GM21717 (cell line): ENCODE data around the gene ZNF438.
"Not testable (repeated sequence)": the region's sequence is repeated elsewhere in the genome, so short reads cannot be mapped to it uniquely, and the experiment has no call there.

Experiments
- ATAC-seq: cut with Tn5 transposase; IDR thresholded peaks from one replicate; pipeline ENCODE4 v1.9.1; 2021; ENCODE audit warnings: mild to moderate bottlenecking, moderate library complexity; ENCODE audit not compliant: unreplicated experiment

ZNF438 gene

DNA sequence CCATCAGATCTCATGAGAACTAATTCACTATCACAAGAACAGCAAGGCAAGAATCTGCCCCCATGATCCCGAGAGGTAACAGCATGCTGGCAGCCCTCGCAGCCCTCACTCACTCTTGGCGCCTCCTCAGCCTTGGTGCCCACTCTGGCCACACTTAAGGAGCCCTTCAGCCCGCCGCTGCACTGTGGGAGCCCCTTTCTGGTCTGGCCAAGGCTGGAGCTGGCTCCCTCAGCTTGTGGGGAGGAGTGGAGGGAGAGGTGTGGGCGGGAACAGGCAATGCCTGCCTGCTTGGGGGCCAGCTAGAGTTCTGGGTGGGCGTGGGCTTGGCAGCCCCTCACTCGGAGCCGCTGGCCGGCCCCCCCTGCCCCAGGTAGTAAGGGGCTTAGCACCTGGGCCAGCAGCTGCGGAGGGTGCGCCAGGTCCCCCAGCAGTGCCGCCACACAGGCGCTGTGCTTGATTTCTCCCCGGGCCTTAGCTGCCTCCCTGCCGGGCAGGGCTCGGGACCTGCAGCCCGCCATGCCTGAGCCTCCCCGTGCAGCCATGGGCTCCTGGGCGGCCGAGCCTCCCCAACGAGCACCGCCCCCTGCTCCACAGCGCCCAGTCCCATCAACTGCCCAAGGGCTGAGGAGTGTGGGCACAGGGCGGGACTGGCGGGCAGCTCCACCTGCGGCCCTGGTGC, 24.0 kb upstream of the ZNF438 start:
- no peak for ATAC-seq

DNA sequence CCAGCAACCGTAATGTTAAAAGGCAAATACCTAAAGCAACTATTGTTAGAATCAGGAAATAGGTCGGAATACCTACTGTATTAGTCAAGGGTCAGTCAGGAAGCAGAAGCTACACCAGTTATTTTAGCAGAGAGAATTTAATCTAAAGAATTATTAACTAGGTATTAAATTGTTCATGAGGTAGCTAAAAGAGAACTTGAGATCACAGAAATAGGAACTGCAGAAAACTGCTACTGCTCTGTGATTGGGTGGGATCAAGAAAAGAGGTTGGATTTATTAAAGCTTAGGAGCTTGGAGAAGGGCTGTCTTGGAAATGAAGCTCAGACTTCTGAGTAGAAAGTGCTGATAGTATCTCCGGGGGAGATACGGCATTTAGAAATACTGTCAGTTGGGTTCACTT, 20.0 kb upstream of the ZNF438 start:
- no peak for ATAC-seq

- ATAC-seq, result no peak
These were observed 11.0 kb upstream of the ZNF438 start for GRCh38 chr10:31042670-31043069.

DNA sequence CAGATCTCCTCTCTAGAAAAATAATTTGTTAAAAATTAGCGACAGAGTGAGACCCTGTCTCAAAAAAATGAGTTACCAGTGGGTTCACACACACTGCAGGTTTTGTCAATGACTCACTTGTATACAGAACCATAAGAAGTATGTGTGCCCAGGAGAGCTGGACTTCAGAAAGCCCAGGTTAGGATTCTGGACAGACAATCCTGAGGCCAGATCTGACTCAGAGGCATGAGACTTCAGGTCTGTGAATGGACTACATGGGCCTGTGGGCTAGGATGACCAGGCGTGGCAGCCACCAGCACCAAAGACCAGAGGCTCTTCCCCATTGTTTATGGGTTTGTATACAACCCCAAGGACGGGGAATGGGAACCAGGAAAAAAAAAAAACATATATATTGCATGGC, 9.3 kb upstream of the ZNF438 start:
- no peak for ATAC-seq

DNA sequence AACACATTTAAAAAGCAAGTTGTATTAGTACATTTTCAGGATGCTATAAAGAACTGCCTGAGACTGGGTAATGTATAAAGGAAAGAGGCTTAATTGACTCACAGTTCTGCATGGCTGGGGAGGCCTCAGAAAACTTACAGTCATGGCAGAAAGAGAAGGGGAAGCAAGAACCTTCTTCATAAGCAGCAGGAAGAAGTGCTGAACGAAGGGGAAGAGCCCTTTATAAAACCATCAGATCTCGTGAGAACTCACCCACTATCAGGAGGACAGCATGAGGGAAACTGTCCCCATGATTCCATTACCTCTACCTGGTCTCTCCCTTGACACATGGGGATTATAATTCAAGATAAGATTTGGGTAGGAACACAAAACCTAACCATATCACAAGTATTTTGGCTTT, 7.3 kb upstream of the ZNF438 start:
- not testable (repeated sequence) for ATAC-seq

- ATAC-seq, result no peak
These were observed 6.1 kb upstream of the ZNF438 start for GRCh38 chr10:31037749-31038148.

DNA sequence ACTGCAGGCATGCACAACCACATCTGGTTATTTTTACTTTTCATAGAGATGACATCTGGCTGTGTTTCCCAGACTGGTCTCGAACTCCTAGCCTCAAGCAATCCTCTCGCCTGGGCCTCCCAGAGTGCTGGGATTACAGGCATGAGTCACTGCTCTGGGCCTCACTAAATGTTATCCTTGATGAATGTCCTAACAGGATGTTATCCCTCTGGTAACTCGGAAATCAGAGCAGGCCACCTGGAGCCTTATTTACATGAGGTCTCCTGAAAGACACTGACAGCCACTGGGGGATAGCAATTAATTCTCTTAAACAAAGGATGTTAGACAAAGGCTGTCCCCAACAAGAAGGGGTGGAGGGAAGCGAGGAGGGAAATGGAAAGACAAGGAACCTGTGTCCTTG, 4.5 kb upstream of the ZNF438 start:
- no peak for ATAC-seq

DNA sequence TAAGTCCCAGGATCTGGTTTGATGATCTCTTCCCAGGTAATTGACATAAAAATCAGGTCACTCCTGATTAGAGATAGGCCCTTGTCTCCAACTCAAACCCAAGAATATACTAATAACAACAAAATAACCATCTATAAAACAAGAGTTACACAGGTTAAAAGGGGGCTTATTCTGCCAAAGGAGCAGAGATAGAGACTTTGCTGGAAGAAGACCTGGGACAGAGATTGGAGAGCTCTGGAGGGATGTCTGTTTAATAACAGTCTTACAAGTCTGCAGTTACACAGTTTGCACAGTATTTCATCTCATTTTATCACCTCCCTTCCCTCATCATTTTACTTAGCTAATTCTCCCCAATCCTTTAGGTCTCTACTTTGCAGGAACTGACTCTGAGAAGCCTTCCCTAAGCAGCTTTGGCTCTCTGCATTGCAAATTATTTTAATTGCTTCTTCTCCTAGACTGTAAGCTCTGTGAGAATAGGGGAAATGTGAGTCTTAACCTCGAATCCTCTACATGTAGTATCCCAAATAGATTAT, 3.7 kb upstream of the ZNF438 start:
- ATAC-seq, result no peak

DNA sequence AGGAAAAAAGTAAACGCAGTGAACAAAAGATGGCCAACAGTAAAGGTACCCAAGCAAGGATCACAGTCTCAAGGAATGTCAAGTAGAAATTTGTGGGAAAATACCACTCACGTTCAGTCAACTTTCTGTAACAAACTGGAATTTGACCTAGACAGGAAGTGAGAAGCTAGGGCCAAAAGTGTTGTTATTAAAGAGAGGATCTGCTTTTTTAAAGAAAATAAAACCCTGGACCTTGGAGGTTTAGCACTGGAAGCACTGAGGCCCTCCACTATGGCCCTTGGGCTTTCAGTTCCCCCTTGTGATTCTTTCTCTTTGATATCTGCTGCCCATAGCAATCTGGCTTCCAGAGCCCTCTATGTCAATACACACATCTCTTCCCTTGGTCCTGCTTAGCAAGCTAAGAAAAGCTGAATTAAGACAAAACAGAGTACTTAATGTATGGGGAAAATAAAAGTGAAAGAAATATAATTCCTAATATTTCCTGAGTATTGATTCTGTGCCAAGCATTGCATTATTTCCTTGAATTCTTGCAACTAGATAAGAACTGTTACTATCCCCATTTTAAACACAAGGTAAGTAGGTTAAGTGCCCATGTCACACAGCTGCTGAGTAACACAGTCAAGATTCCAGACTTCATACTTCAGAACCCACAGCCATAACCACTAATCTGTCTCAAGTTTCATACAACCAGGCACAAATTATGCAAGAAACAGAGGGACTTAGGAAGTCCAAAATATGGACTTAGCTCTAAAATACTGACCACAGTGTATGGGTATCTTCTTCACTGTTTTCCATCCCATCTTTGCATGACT, 2.6 kb upstream of the ZNF438 start:
- ATAC-seq, result no peak

DNA sequence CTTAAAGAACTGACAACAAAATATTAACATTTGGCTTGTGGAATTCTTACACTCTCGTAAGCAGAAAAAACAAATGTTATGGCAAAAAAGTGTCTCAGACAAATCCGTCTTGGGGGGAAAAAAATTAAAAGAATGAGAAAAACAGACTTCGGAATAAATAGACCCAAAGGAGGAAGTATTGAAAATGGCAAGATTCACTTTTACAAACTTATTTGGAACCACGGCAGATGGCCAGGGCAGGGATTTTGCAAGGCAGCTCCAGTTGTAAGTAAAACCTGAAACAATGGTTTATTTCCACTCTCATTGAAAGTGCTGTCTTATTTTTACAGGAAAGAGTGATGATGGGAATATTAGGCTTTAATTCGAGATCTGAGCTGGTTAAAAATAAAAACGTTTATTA, 1.5 kb upstream of the ZNF438 start:
- no peak for ATAC-seq

- ATAC-seq, result peak; percentile 88
These were observed 830 bp upstream of the ZNF438 start for GRCh38 chr10:31032258-31033132.

DNA sequence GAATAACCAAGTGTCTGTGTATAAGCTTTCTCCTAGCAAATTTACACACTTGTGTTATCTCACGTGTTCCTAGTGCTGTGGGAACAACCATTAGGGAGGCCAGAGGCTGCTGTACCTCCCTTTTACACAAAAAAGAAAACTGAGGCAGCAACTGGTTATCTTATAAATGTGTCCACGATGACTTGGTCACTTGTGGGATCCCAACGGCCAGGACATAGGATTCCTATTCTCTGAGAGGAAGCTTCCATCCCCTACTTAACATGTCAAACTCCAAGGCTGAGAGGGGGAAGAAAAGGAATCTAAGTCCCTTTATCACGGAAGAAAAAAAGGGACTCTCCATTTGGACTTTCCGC, 484 bp downstream of the ZNF438 start:
- no peak for ATAC-seq

DNA sequence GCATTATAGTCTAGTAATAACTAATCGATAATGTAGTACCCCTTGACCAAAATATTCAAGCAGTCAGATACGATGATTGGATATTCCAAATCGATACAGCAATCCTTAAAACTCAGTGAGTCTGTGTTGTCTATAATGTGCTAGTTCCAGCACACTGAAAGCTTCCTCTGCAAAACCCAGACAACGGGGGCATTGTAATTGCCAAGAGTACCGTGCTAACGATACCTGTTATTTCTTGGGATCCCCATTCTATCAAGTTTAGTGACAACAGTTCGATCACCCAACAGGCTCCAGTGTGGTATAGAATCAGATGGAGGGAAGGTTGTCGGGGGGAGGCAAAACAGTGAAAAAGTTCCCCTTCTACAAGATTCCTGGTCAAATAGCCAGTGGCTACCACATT, 865 bp downstream of the ZNF438 start:
- ATAC-seq, result no peak

DNA sequence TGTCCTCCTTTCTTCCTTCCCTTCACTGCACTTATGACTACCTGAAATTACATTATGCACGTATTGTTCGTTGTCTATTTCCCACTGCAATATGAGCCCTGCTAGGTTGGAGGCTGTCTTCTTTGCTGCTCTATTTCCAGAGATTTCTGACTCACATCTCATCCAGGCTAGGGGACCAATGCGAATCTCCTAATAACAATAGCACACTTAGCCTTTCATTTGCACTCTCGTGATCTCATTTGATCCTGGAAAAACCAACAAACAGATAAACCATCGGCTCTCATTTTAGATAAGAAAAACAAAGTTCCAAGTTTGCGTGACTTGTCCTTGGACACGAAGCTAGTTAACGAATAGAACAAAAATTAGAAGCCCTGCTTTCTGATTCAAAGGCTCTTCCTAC, 1.4 kb downstream of the ZNF438 start:
- ATAC-seq, result no peak

- ATAC-seq, result no peak
These were observed 3.6 kb downstream of the ZNF438 start for GRCh38 chr10:31028081-31028480.

GRCh38 chr10:31026279-31026678, 5.4 kb downstream of the ZNF438 start:
- ATAC-seq, result not testable (repeated sequence)

- no peak for ATAC-seq
These were observed 6.5 kb downstream of the ZNF438 start for GRCh38 chr10:31025142-31025541.

GRCh38 chr10:31023558-31023957, 8.1 kb downstream of the ZNF438 start:
- no peak for ATAC-seq

GRCh38 chr10:31020209-31020608, 11.5 kb downstream of the ZNF438 start:
- no peak for ATAC-seq

DNA sequence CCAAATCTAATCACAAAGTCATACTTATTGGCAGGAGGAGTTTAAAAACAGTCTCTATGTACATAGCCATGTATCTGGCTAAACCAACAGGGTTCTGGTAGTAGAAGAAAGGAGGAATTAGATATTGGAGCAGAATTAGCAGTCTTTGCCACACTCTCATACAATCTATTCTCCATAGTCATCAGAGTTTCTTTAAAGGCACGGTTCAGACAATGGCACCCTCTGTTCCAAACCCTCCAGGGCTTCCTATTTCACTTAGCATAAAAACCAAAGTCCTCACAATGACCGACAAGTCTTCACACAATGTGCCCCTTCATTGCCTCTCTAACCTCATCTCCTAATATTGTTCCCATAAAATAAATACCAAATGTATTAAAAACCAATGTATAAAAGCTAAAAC, 12.7 kb downstream of the ZNF438 start:
- ATAC-seq, result no peak

DNA sequence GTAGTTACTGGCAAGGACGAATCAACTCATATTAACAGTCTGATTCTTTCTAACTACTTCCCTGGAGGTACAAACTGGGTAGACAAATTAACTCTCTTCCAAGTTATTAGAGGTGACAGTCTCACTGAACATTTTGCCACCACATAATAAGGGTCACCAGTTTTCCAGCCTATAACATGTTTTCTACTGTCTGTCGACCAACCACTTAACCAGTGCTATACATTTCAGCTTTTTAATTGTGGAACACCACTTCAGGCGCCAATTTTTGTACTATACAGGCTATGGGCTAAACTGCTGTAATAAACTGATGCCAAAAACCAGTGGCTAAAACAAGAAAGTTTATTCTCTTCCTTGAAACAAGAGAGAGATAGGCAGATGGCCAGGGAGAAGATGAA, 13.3 kb downstream of the ZNF438 start:
- no peak for ATAC-seq
